ENCODE measurements around the gene TXNDC5. TPM values are rescaled to one million over a fixed set of nuclear protein-coding genes. Genes with fewer than 3 reads are reported as not detected.
"Not testable (repeated sequence)": the region's sequence is repeated elsewhere in the genome, so short reads cannot be mapped to it uniquely, and the experiment has no call there.

The TXNDC5 gene
- total RNA-seq, 2 experiments from 2014 or later: 312 to 319 TPM

- BruUV-seq (replicated peaks): no TSS peak
- peaks cover 15% of the 10 kb centered on the region; the same call in 1 of the 2 replicates for H4K20me1 ChIP-seq (ENCODE audit: insufficient read depth, low read length)
- intact Hi-C loops (cut with micrococcal nuclease; ENCODE audit: unreplicated experiment): loop anchor here (5.0 kb wide), 1 partner anchor 167 kb away; the partner anchor contains the start of gene BLOC1S5
- ChIA-PET CTCF (ENCODE audit: unreplicated experiment) (no interaction called here), POLR2A (interaction anchor here (2.6 kb wide), 1 partner anchor 22 kb away, joined by 11 read pairs; no protein-coding TSS in a partner anchor)
- no peak overlapping the region for H2AFZ ChIP-seq (ENCODE audit: low read length)
- H3K9me2 ChIP-seq (ENCODE audit: insufficient read depth, low read length): no peaks in the 10 kb centered on the region
- no peak overlapping the region for H3K4me3 ChIP-seq (ENCODE audit: low read depth, low read length, poor library complexity, severe bottlenecking)
- peaks cover 100% of the 10 kb centered on the region for H3K36me3 ChIP-seq (ENCODE audit: insufficient read depth, low read length)
- H3K9me3 ChIP-seq (ENCODE audit: low read length): no peaks in the 10 kb centered on the region
- DNase-seq (ENCODE audit: low spot score): no peak
- no peak overlapping the region for H3K27ac ChIP-seq (ENCODE audit: low read depth, low read length, poor library complexity, severe bottlenecking)
- H3K4me2 ChIP-seq (ENCODE audit: low read length): no peak overlapping the region
- TF ChIP-seq EZH2phosphoT487 (IDR thresholded peaks at IDR 0.05; ENCODE audit: borderline replicate concordance, low read depth, low read length) (no peak), CTCF (conservative IDR thresholded peaks at IDR 0.05; ENCODE audit: low read length) (no peak)
- H3K4me1 ChIP-seq (ENCODE audit: insufficient read depth, low read length, poor library complexity, severe bottlenecking): peaks cover 32% of the 10 kb centered on the region
- peaks cover 33% of the 10 kb centered on the region for H3K79me2 ChIP-seq (ENCODE audit: insufficient read depth, low read depth, low read length)
These were observed 15.5 kb downstream of the TXNDC5 start for GRCh38 chr6:7895125-7895423.

- no peak overlapping the region for H2AFZ ChIP-seq (ENCODE audit: low read length)
- H3K4me1 ChIP-seq (ENCODE audit: insufficient read depth, low read length, poor library complexity, severe bottlenecking): peaks cover 27% of the 10 kb centered on the region
- no peak overlapping the region for H3K27ac ChIP-seq (ENCODE audit: low read depth, low read length, poor library complexity, severe bottlenecking)
- H3K9me2 ChIP-seq (ENCODE audit: insufficient read depth, low read length): no peaks in the 10 kb centered on the region
- BruUV-seq (replicated peaks): no TSS peak
- intact Hi-C loops (cut with micrococcal nuclease; ENCODE audit: unreplicated experiment): loop anchor here (5.0 kb wide), 1 partner anchor 168 kb away; the partner anchor contains the start of gene BLOC1S5
- H3K4me3 ChIP-seq (ENCODE audit: low read depth, low read length, poor library complexity, severe bottlenecking): no peak overlapping the region
- peaks cover 27% of the 10 kb centered on the region for H3K79me2 ChIP-seq (ENCODE audit: insufficient read depth, low read depth, low read length)
- POLR2A ChIA-PET: interaction anchor here (2.6 kb wide), 1 partner anchor 23 kb away, joined by 11 read pairs; no protein-coding TSS in a partner anchor
- CTCF ChIA-PET (ENCODE audit: unreplicated experiment): no interaction called here
- H3K36me3 ChIP-seq (ENCODE audit: insufficient read depth, low read length): peaks cover 100% of the 10 kb centered on the region
- H3K4me2 ChIP-seq (ENCODE audit: low read length): no peak overlapping the region
- no peak for TF ChIP-seq EZH2phosphoT487 (IDR thresholded peaks at IDR 0.05; ENCODE audit: borderline replicate concordance, low read depth, low read length)
- no peak for DNase-seq (ENCODE audit: low spot score)
- peaks cover 10% of the 10 kb centered on the region; the same call in 1 of the 2 replicates for H4K20me1 ChIP-seq (ENCODE audit: insufficient read depth, low read length)
- no peaks in the 10 kb centered on the region for H3K9me3 ChIP-seq (ENCODE audit: low read length)
These were observed 16.1 kb downstream of the TXNDC5 start for GRCh38 chr6:7894262-7895124.

- peaks cover 100% of the 10 kb centered on the region for H3K36me3 ChIP-seq (ENCODE audit: insufficient read depth, low read length)
- H3K27ac ChIP-seq (ENCODE audit: low read depth, low read length, poor library complexity, severe bottlenecking): no peak overlapping the region
These were observed 17.2 kb downstream of the TXNDC5 start for GRCh38 chr6:7893342-7893741.

GRCh38 chr6:7892367-7892766, 18.2 kb downstream of the TXNDC5 start:
- TSS peak; percentile 17 for BruUV-seq (replicated peaks)
- H2AFZ ChIP-seq (ENCODE audit: low read length); H4K20me1 ChIP-seq (ENCODE audit: insufficient read depth, low read length); H3K4me1 ChIP-seq (ENCODE audit: insufficient read depth, low read length, poor library complexity, severe bottlenecking); DNase-seq (ENCODE audit: low spot score); POLR2A ChIA-PET; H3K9me3 ChIP-seq (ENCODE audit: low read length); H3K9me2 ChIP-seq (ENCODE audit: insufficient read depth, low read length); H3K4me3 ChIP-seq (ENCODE audit: low read depth, low read length, poor library complexity, severe bottlenecking); H3K4me2 ChIP-seq (ENCODE audit: low read length); intact Hi-C loops (cut with micrococcal nuclease; ENCODE audit: unreplicated experiment); H3K27ac ChIP-seq (ENCODE audit: low read depth, low read length, poor library complexity, severe bottlenecking); CTCF ChIA-PET (ENCODE audit: unreplicated experiment): not testable (repeated sequence)
- Histone ChIP-seq H3K36me3 (ENCODE audit: insufficient read depth, low read length) (peaks cover 100% of the 10 kb centered on the region), H3K79me2 (ENCODE audit: insufficient read depth, low read depth, low read length) (peaks cover 14% of the 10 kb centered on the region)

More at GRCh38 chr6:7893342-7893741, 17.2 kb downstream of the TXNDC5 start:
- ChIA-PET CTCF (ENCODE audit: unreplicated experiment) (no interaction called here), POLR2A (interaction anchor here (0.7 kb wide), 1 partner anchor 165 kb away, joined by 3 read pairs; no protein-coding TSS in a partner anchor)
- H3K9me2 ChIP-seq (ENCODE audit: insufficient read depth, low read length): no peaks in the 10 kb centered on the region
- TF ChIP-seq CTCF (conservative IDR thresholded peaks at IDR 0.05; ENCODE audit: low read length): no peak
- no peak for TF ChIP-seq EZH2phosphoT487 (IDR thresholded peaks at IDR 0.05; ENCODE audit: borderline replicate concordance, low read depth, low read length)
- no peak overlapping the region for H3K4me2 ChIP-seq (ENCODE audit: low read length)
- H3K4me3 ChIP-seq (ENCODE audit: low read depth, low read length, poor library complexity, severe bottlenecking): no peak overlapping the region
- BruUV-seq (replicated peaks): no TSS peak
- H4K20me1 ChIP-seq (ENCODE audit: insufficient read depth, low read length): peaks cover 6% of the 10 kb centered on the region; the same call in 1 of the 2 replicates
- H2AFZ ChIP-seq (ENCODE audit: low read length): no peak overlapping the region
- intact Hi-C loops (cut with micrococcal nuclease; ENCODE audit: unreplicated experiment): no loop called here
- no peak for DNase-seq (ENCODE audit: low spot score)
- no peaks in the 10 kb centered on the region for H3K9me3 ChIP-seq (ENCODE audit: low read length)
- H3K4me1 ChIP-seq (ENCODE audit: insufficient read depth, low read length, poor library complexity, severe bottlenecking): peaks cover 15% of the 10 kb centered on the region
- peaks cover 18% of the 10 kb centered on the region for H3K79me2 ChIP-seq (ENCODE audit: insufficient read depth, low read depth, low read length)

Data from OCI-LY7 (cell line).